Measurements from ENCODE around the gene POLE2.
"Not testable (repeated sequence)": the region's sequence is repeated elsewhere in the genome, so short reads cannot be mapped to it uniquely, and the experiment has no call there.

Gene POLE2

GRCh38 chr14:49687942-49688700 lies at the start of gene POLE2:
POLE2 (minus strand) TSS chr14:49688214; CDS start chr14:49688203, 11 bp downstream.
- DNase-seq: peak; percentile 84

GRCh38 chr14:49735669-49736068 lies 47.7 kb upstream of the POLE2 start:
- DNase-seq: not testable (repeated sequence)

GRCh38 chr14:49733836-49734235 lies 45.8 kb upstream of the POLE2 start:
- no peak for DNase-seq

- no peak for DNase-seq
Observed at GRCh38 chr14:49732896-49733295, 44.9 kb upstream of the POLE2 start.

- no peak for DNase-seq
Observed at GRCh38 chr14:49727171-49727570, 39.2 kb upstream of the POLE2 start.

GRCh38 chr14:49721733-49722435 lies 33.9 kb upstream of the POLE2 start:
- DNase-seq: not testable (repeated sequence)

GRCh38 chr14:49720744-49721143 lies 32.7 kb upstream of the POLE2 start:
- no peak for DNase-seq

GRCh38 chr14:49710993-49711392 lies 23.0 kb upstream of the POLE2 start:
- DNase-seq: not testable (repeated sequence)

GRCh38 chr14:49704471-49704870 lies 16.5 kb upstream of the POLE2 start:
- not testable (repeated sequence) for DNase-seq

- DNase-seq: no peak
Observed at GRCh38 chr14:49703965-49704364, 16.0 kb upstream of the POLE2 start.

GRCh38 chr14:49702725-49703124 lies 14.7 kb upstream of the POLE2 start:
- no peak for DNase-seq

GRCh38 chr14:49693735-49694124 lies 5.7 kb upstream of the POLE2 start:
- not testable (repeated sequence) for DNase-seq

GRCh38 chr14:49692811-49693734 lies 5.1 kb upstream of the POLE2 start, which contains the start of gene KLHDC1:
KLHDC1 (plus strand) TSS chr14:49693120; CDS start chr14:49693195, 75 bp downstream.
- DNase-seq: peak; percentile 89

GRCh38 chr14:49692193-49692757 lies 4.3 kb upstream of the POLE2 start:
- no peak for DNase-seq

- no peak for DNase-seq
Observed at GRCh38 chr14:49691031-49691430, 3.0 kb upstream of the POLE2 start.

- no peak for DNase-seq
Observed at GRCh38 chr14:49688701-49689030, 652 bp upstream of the POLE2 start.

- no peak for DNase-seq
Observed at GRCh38 chr14:49686425-49686824, 1.6 kb downstream of the POLE2 start.

GRCh38 chr14:49679271-49679670 lies 8.7 kb downstream of the POLE2 start:
- no peak for DNase-seq

GRCh38 chr14:49677643-49678042 lies 10.4 kb downstream of the POLE2 start:
- no peak for DNase-seq

- DNase-seq: no peak
Observed at GRCh38 chr14:49673586-49673985, 14.4 kb downstream of the POLE2 start.

- DNase-seq: no peak
Observed at GRCh38 chr14:49670475-49670874, 17.5 kb downstream of the POLE2 start.

GRCh38 chr14:49659526-49660455 lies 28.2 kb downstream of the POLE2 start:
- no peak for DNase-seq
